Endothelial cell of umbilical vein (primary cell): ENCODE measurements around the gene RRP8. TPM values are rescaled to one million over a fixed set of nuclear protein-coding genes. Genes with fewer than 3 reads are reported as not detected.

Experiments
- BruUV-seq: library from RNA; stranded (reverse); fragments of 400-500 nt; replicated peaks from 2 replicates; lab custom pipeline; 2021; lab: Mats Ljungman, UMichigan
- CTCF ChIA-PET: fragments of 300-600, 350-600 bp; sonication (Branson Sonifier 250); formaldehyde crosslinking; loops from one replicate; lab custom pipeline; 2021; ENCODE audit warnings: antibody characterized with exemption, inconsistent platforms; lab: Charles Lee
- POLR2A ChIA-PET: fragments of 300-600, 350-600 bp; sonication (Branson Sonifier 250); formaldehyde crosslinking; loops from one replicate; lab custom pipeline; 2021; ENCODE audit warnings: antibody characterized with exemption, inconsistent platforms; lab: Charles Lee
- DNase-seq: peaks from one replicate; pipeline ENCODE4 v3.0.0-alpha.2; 2011; ENCODE audit warnings: low read depth, low spot score
- FAIRE-seq: peaks from 2 replicates; lab custom pipeline; 2011; peaks lifted over from hg19 to GRCh38; lab: Jason Lieb, UNC
- H2AFZ ChIP-seq: 2 replicates; pipeline ENCODE4 v1.6.0; 2012; ENCODE audit warnings: low read depth, low read length, control low read depth, inconsistent platforms
- H3K27ac ChIP-seq: 2 replicates; pipeline ENCODE4 v1.5.1; 2011; ENCODE audit warnings: low read depth, mild to moderate bottlenecking, control low read depth, low read length, moderate library complexity; ENCODE audit not compliant: insufficient read depth
- H3K27me3 ChIP-seq, 2 experiments: 2 replicates each; pipeline versions ENCODE4 v1.6.0 to v1.6.1; 2011; ENCODE audit warnings: low read length in 2 of 2, mixed read lengths in 1 of 2; ENCODE audit not compliant: control insufficient read depth in 2 of 2, insufficient read depth in 2 of 2
- H3K36me3 ChIP-seq, 2 experiments: 2 replicates in 1 of 2; 3 replicates in 1 of 2; pipeline ENCODE4 v1.5.1; 2011; ENCODE audit warnings: low read length in 2 of 2, mild to moderate bottlenecking in 1 of 2, moderate library complexity in 1 of 2; ENCODE audit not compliant: control insufficient read depth in 2 of 2, insufficient read depth in 2 of 2; ENCODE audit errors: extremely low read depth in 1 of 2
- H3K4me1 ChIP-seq: 3 replicates; pipeline ENCODE4 v1.5.1; 2011; ENCODE audit warnings: mild to moderate bottlenecking, low read length; ENCODE audit not compliant: control insufficient read depth, insufficient read depth; ENCODE audit errors: extremely low read depth
- H3K4me2 ChIP-seq: 2 replicates; pipeline ENCODE4 v1.6.1; 2011; ENCODE audit warnings: low read length, control low read depth, mixed read lengths; ENCODE audit not compliant: insufficient read depth
- H3K4me3 ChIP-seq, 3 experiments: fragments of 200-600 bp in 1 of 3; sonication (generic), shearing (Covaris generic) in 1 of 3; replicated peaks in 1 of 3; 2 replicates each; pipeline ENCODE4 v1.5.1; 2011 to 2016; ENCODE audit warnings: control low read depth in 3 of 3, low read length in 3 of 3, mild to moderate bottlenecking in 2 of 3, inconsistent platforms in 1 of 3, low read depth in 1 of 3, moderate library complexity in 1 of 3; ENCODE audit not compliant: insufficient read depth in 1 of 3
- H3K79me2 ChIP-seq: 2 replicates; pipeline ENCODE4 v1.6.0; 2012; ENCODE audit warnings: low read length, inconsistent platforms; ENCODE audit not compliant: control insufficient read depth, insufficient read depth
- H3K9ac ChIP-seq: replicated peaks from 2 replicates; pipeline ENCODE3; 2011; ENCODE audit warnings: low read length, control low read depth; ENCODE audit not compliant: insufficient read depth; ENCODE audit errors: extremely low read depth
- H3K9me1 ChIP-seq: replicated peaks from 3 replicates; pipeline ENCODE4 v1.6.0; 2011; ENCODE audit warnings: mild to moderate bottlenecking, low read length; ENCODE audit not compliant: control insufficient read depth, insufficient read depth; ENCODE audit errors: extremely low read depth
- H3K9me3 ChIP-seq: replicated peaks from 2 replicates; pipeline ENCODE4 v1.5.1; 2012; ENCODE audit warnings: low read length, inconsistent platforms; ENCODE audit not compliant: control insufficient read depth, insufficient read depth
- H4K20me1 ChIP-seq: replicated peaks from 2 replicates; pipeline ENCODE3; 2011; ENCODE audit warnings: mild to moderate bottlenecking, low read length; ENCODE audit not compliant: control insufficient read depth, insufficient read depth; ENCODE audit errors: extremely low read depth
- CTCF ChIP-seq, 2 donors: IDR thresholded peaks; 1 replicate in 1 of 2; 2 replicates in 1 of 2; pipeline ENCODE4 v1.5.1; 2011; ENCODE audit warnings: low read length in 2 of 2, mild to moderate bottlenecking in 2 of 2, moderate library complexity in 2 of 2, control low read depth in 1 of 2, inconsistent platforms in 1 of 2, low read depth in 1 of 2; ENCODE audit not compliant: insufficient read depth in 1 of 2; ENCODE audit errors: extremely low read depth in 1 of 2
- EZH2 ChIP-seq: IDR thresholded peaks from 2 replicates; pipeline ENCODE4 v1.6.1; 2012; ENCODE audit warnings: borderline replicate concordance, low read depth, mild to moderate bottlenecking, moderate library complexity, low read length, inconsistent platforms; ENCODE audit not compliant: severe bottlenecking
- FOS ChIP-seq: IDR thresholded peaks from 2 replicates; pipeline ENCODE4 v1.6.1; 2011; ENCODE audit warnings: mild to moderate bottlenecking, low read length, moderate library complexity, borderline replicate concordance; ENCODE audit not compliant: insufficient read depth
- GATA2 ChIP-seq: IDR thresholded peaks from 2 replicates; pipeline ENCODE4 v1.7.0; 2011; ENCODE audit warnings: low read depth, mild to moderate bottlenecking, moderate library complexity, mixed read lengths, low read length; ENCODE audit not compliant: insufficient read length, insufficient read depth
- JUN ChIP-seq: IDR thresholded peaks from 2 replicates; pipeline ENCODE4 v1.6.1; 2011; ENCODE audit warnings: borderline replicate concordance, low read depth; ENCODE audit not compliant: insufficient read length, insufficient read depth
- MAX ChIP-seq: IDR thresholded peaks from 2 replicates; pipeline ENCODE4 v1.6.1; 2011; ENCODE audit not compliant: insufficient read depth, insufficient read length
- MYC ChIP-seq: IDR thresholded peaks from one replicate; pipeline ENCODE4 v1.6.1; 2011; ENCODE audit warnings: mild to moderate bottlenecking, low read depth, low read length
- POLR2A ChIP-seq: IDR thresholded peaks from 2 replicates; pipeline ENCODE4 v1.6.1; 2012; ENCODE audit warnings: low read depth, mild to moderate bottlenecking, control low read depth, low read length
- POLR2AphosphoS5 ChIP-seq: IDR thresholded peaks from 2 replicates; pipeline ENCODE4 v1.6.1; 2012; ENCODE audit warnings: low read depth, mild to moderate bottlenecking, control low read depth, low read length, moderate library complexity; ENCODE audit not compliant: insufficient read depth
- dilution Hi-C: fragments of 300-500 bp; cut with MboI; formaldehyde crosslinking; loops from one replicate; pipeline ENCODE4 v1.15.0; 2019; ENCODE audit warnings: low sequenced_read_pairs; ENCODE audit not compliant: extremely low pct_ligation_motif_present
- intact Hi-C: fragments of 100-400 bp; cut with micrococcal nuclease; formaldehyde crosslinking; loops from one replicate; pipeline ENCODE4 v1.10.0; 2022
- polyA plus RNA-seq, 4 experiments: library from polyadenylated mRNA; depleted of rRNA in 3 of 4; stranded (reverse) in 3 of 4; unstranded in 1 of 4; fragments of >200 nt; gene quantifications; 2 replicates each; pipeline versions ENCODE4 v1.2.1 to v1.2.3, GENCODE V29; 2011 to 2012; ENCODE audit warnings: missing spikeins in 1 of 4
- total RNA-seq: library from RNA; stranded (reverse); gene quantifications from 2 replicates; pipeline ENCODE4 v1.2.3, GENCODE V29; 2021

The RRP8 gene
- total and polyA plus RNA-seq, 2 donors (not counting 3 experiments of a cell fraction or from before 2014, with no cell fraction given) = 6.4 to 19.4 TPM

GRCh38 chr11:6632116-6633073 lies 29.0 kb upstream of the RRP8 start:
- no peak for DNase-seq
- Histone ChIP-seq H3K4me1 (peaks cover 34% of the 10 kb centered on the region), H3K9ac (no peak overlapping the region), H4K20me1 (no peaks in the 10 kb centered on the region), H2AFZ (no peak overlapping the region), H3K9me1 (no peaks in the 10 kb centered on the region), H3K79me2 (peaks cover 2% of the 10 kb centered on the region), H3K9me3 (no peaks in the 10 kb centered on the region), H3K4me3 (no peak overlapping the region), H3K4me2 (no peak overlapping the region), H3K36me3 (peaks cover 2 to 51% of the 10 kb centered on the region in 2 experiments), H3K27ac (no peak overlapping the region), H3K27me3 (no peaks in the 10 kb centered on the region)
- no peak for TF ChIP-seq POLR2A
- no peak for TF ChIP-seq GATA2
- TF ChIP-seq JUN = no peak
- no peak for TF ChIP-seq FOS
- TF ChIP-seq EZH2 = no peak
- TF ChIP-seq MYC = no peak
- TF ChIP-seq CTCF (IDR thresholded peaks at IDR 0.05; ENCODE audit: extremely low read depth in 1 of 2, insufficient read depth in 1 of 2, low read depth in 1 of 2, low read length in 2 of 2) = no peak
- no peak for TF ChIP-seq MAX
- TF ChIP-seq POLR2AphosphoS5 = no peak
- no TSS peak for BruUV-seq
- dilution Hi-C loops (no loop called here), intact Hi-C loops (no loop called here)
- ChIA-PET CTCF (interaction anchor here (1.0 to 1.7 kb wide), 4 partner anchors 35 to 101 kb away, joined by 3 to 4 read pairs (median 3); no protein-coding TSS in a partner anchor), POLR2A (interaction anchor here (0.9 to 1.0 kb wide), 2 partner anchors 14 to 51 kb away, joined by 3 to 4 read pairs; partner anchors contain the start of gene MRPL17)
- no peak for FAIRE-seq
